Measurements from ENCODE around the gene GAS1.

Gene GAS1

DNA sequence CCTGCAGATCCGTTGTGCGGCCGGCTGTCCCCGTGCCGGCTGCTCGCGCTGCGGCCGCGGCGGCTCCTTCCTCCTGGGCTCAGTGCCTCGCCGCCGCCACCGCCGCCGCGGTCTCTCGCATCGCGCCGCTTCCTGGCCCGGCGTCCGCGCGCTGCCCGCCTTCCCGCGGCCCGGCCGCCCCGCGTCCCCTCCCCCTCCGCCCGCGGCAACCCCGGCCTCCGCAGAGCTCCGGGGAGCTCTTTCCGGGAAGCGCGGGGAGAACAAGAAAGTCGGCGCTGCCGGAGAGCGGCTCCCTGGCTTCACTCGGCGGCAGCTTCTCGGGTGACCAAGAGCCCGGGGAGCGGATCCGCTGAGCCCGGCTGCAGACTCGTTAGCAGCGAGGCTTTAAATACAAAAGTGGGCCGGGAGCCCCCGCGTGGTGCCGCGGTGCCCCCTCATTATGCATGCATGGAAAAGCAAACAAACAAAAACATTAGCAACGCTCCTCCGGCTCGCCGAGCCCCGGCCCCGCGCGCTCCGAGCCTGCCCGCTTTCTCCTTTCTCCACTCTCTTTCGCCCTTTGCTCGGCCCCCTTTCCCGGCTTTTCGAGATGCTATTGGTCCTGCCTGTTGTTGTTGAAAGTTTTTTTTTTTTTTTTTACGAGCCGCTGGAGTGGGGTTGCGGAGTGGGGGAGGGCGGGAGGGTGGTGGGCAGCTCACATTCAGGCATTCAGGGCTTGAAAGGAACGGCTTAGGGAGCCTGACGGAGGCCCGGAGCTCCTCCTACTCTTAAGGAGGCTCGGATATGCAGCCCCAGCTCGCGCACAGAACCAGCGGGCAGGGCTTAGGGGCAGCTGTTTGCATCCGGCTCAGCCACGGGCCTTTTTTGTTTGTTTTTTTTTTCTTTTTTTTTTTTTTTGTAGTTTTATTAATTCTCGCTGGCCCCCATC, at the start of gene GAS1:
Gene GAS1, minus strand, starts transcription at position 361 of the 928 bp plus-strand sequence. CDS start 727 bp downstream, outside the sequence.
- peak; percentile 64 for DNase-seq (ENCODE audit: low spot score)

DNA sequence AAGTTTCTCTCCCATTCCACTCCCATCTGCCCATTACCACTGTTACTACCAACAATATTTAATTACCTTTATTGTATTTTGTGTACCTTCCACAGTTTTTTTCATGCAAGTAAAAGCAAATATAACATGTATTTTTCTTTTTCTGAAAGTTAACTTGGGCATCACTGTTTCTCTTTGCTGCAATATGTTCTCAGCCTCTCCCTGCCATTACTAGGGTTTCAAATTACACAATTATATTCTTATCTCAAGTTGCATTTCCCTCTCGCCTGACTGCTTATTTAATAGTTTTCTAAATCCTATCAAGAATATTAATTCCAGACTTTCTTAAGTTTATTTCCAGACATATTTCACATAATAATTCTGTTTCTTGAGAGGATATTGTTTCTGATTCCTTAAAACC, 46.9 kb upstream of the GAS1 start:
- no peak for DNase-seq (ENCODE audit: low spot score)

DNA sequence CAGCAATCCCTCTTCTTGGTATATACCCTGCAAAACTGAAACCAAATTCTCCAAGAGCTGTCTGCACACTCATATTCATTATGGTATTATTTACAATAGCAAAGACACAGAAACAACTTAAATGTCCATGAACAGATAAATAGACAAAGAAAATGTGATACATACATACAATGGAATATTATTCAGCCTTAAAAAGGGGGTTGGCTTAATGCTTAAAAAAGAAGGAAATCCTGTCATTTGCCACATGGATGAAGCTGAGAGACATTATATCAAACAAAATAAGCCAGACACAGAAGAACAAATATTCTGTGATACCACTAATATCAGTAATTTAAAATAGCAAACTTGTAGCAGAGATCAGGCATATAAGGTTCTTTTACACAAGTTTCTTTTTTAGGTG, 46.5 kb upstream of the GAS1 start:
- DNase-seq (ENCODE audit: low spot score): no peak

DNA sequence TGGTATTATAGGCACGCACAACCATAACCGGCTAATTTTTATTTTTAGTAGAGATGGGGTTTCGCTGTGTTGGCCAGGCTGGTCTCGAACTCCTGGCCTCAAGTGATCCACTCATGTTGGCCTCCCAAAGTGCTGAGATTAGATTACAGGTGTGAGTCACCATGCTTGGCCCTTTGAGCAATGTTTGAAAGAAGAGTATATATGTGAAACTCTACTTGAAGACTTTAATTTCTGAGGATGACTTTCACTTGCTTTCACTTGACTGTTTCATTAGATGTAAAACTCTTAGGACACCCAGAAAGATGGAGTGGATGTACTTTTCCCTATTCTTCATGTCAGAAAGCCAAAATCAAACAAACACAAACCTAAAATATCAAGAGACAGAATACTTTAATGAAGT, 43.8 kb upstream of the GAS1 start:
- no peak for DNase-seq (ENCODE audit: low spot score)

DNA sequence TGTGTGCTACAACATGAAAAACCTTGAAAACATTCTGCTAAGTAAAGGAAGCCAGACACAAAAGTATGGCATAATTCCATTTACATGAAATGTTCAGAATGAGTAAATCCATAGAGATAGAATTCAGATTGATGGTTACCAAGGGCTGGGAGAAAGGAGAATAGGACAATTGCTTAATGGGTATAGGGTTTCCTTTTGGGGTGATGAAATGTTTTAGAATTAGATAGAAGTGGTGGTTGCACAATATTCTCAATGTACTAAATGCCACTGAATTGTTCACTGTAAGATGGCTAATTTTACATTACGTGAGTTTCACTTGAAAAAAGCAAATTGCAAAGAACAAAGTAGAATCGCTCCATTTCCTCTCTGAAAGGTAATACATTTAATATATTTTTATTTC, 43.0 kb upstream of the GAS1 start:
- no peak for DNase-seq (ENCODE audit: low spot score)

DNA sequence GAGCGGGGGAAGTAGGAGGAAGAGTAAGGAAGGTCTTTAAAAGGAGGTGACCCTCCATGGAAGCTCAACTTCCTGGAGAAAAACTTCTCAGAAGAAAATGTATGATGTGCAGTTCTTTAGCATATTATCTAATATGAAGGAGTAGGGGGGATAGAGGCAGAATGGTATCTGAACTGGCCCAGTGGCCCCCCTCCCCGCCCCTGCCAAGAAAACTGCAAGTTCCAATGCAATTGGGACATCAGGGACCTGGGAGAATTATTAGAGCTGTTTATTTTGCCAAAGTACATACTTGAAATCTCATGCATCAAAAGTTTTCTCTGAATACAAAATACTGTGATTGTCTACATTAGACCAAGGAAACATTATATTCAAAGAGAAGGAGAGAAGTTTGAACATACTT, 40.6 kb upstream of the GAS1 start:
- DNase-seq (ENCODE audit: low spot score): no peak

DNA sequence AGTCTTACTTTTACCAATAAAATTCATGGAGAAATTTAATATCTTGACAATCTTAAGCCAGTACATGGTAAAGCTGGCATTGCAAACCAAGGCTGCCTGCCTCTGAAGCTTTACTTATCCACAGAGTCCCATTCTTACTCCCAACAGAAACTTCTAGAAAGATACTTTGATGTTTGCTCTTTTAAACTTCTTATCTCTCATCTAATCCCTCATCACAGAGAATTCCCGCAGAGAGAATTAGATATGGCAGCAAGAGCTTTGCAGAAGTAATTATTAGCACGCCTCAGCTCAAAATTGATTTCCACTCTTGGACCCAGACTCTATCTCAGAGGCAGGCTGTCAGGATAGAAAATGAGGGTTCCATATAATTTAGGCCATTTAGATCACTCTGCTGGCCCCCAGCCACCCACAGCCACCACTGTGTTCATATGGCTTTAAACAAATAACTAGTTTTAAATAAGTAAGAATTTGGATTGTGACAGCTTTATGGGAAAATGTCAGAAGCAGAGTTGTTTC, 37.9 kb upstream of the GAS1 start:
- DNase-seq (ENCODE audit: low spot score): no peak

DNA sequence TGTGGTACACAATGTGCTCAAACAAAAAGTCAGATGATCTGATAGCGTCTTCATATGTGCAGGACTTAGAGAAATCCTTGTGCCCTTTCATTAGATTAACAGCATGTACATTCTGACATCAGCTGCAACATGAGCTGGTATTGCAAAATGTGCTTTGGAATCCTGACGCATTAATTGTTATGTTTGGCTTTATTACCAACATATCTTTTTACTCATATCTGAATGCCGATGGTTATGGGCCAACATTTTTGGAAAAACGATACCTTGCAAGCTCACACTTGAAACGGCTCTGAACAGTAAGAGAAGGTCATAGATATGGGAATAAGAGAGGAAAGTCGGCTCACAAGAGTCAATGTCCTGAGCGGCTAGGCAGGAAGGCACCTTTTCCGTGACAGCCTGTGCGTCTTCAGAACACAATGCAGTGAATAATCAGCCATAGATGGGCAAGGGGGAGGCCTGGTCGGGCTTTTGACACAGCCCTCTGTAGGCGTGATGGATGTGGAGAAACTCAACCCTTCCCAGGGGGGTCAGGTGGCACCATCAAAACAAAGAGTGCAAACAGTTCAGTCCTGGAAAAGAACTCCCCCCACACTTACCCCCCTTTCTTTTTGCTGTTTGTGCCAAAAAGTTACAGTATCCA, 36.4 kb upstream of the GAS1 start:
- DNase-seq (ENCODE audit: low spot score): no peak

DNA sequence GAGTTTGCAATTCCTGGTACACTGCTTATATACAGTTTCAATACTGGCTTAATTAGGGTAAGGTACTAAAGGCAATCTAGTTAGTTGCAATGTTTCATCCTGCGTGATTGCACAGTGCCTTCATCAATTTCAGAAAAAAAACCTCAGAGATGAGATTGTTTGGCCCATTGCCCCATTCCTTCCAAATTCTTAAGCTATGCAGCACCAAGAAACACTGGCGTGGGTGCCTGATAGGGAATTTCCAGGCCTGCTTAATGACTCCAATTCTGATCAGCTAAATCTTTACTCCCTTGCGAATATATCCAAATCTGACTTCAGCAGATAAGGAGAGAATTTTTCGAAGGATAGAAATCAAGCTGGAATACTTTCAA, 35.9 kb upstream of the GAS1 start:
- DNase-seq (ENCODE audit: low spot score): no peak

GRCh38 chr9:86980802-86981201, 33.5 kb upstream of the GAS1 start:
- DNase-seq (ENCODE audit: low spot score): no peak

- no peak for DNase-seq (ENCODE audit: low spot score)
Observed at GRCh38 chr9:86979657-86980056, 32.4 kb upstream of the GAS1 start.

- no peak for DNase-seq (ENCODE audit: low spot score)
Observed at GRCh38 chr9:86978922-86979474, 31.7 kb upstream of the GAS1 start.

DNA sequence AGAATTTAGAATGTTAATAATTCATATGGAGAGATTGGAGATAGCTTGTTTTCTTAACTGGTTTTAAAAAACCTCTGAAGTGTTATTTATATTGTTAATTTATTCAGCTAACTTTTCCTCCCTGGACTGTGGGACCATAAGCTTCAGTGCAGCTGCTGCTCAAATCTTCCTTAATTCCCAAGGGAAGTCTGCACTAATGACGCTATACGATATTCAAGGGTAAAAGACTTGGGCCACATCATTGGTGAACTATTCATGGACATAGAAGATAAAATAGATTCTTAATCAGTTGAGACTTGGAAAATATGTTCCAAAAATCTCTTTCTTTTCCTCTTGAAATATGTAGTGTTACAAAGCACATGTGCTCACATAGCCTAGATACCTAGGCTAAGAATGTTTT, 31.1 kb upstream of the GAS1 start:
- DNase-seq (ENCODE audit: low spot score): no peak

DNA sequence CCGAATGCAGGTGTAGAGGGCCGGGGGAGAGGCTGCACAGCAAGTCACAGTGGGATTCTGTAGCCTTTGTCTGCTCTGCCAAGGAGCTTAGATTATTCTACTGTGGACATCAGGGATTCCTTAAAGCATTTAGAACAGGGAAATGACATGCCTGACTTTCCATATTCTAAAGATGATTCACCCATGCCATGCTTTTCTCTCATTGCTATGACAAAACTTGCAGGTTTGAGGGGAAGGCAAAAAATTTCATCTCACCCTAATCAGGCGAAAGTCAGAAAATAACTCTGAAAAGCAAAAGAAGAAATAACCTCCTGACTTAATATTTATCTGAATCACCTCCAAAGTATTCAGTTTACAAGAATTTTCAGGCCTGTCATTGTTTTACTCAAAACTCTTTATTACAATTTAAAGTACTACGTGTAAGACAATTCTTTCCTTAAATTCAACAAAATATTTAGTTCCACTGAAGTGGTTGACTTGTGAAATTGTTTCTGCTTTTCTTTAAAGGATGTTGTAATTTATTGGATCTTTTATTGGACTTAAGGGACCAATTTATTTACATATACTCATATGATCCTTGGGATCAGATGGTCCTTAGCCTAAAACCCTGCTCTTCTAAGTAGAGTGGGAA, 30.0 kb upstream of the GAS1 start:
- DNase-seq (ENCODE audit: low spot score): no peak

GRCh38 chr9:86975606-86976005, 28.3 kb upstream of the GAS1 start:
- no peak for DNase-seq (ENCODE audit: low spot score)

- no peak for DNase-seq (ENCODE audit: low spot score)
Observed at GRCh38 chr9:86975036-86975435, 27.7 kb upstream of the GAS1 start.

- DNase-seq (ENCODE audit: low spot score): no peak
Observed at GRCh38 chr9:86974421-86974820, 27.1 kb upstream of the GAS1 start.

DNA sequence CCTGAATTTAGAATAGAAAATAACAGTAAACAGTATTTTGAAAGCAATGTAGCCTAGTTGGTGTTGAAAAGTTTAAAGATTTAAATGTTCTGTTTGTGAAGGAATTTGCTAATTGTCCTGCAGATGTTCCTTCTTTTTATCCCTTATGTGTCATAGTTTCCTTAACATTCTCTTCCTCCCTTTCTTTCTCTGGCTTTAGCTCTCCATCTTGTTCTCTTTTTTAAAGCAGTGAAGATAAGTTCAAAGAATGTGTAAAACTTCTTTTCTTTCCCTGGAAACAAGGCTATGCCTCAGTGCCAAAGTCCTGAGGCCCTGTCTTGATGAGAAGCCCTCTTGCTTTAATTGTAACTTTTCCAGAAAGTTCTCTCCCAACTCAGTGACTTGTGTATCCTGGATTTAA, 24.4 kb upstream of the GAS1 start:
- DNase-seq (ENCODE audit: low spot score): no peak

GRCh38 chr9:86968258-86968920, 21.1 kb upstream of the GAS1 start:
- no peak for DNase-seq (ENCODE audit: low spot score)

- DNase-seq (ENCODE audit: low spot score): no peak
Observed at GRCh38 chr9:86966852-86967511, 19.7 kb upstream of the GAS1 start.

GRCh38 chr9:86965636-86966395, 18.5 kb upstream of the GAS1 start:
- DNase-seq (ENCODE audit: low spot score): no peak
